Keratinocyte (primary cell): ENCODE measurements around the gene ATRNL1. TPM values are rescaled to one million over a fixed set of nuclear protein-coding genes. Genes with fewer than 3 reads are reported as not detected.

ENCODE experiments used
- DNase-seq: peaks from one replicate; pipeline ENCODE4 v3.0.0-alpha.2; 2011; ENCODE audit warnings: low read depth, missing footprints, low spot score
- FAIRE-seq: peaks from 2 replicates; lab custom pipeline; 2011; peaks lifted over from hg19 to GRCh38; lab: Jason Lieb, UNC
- H2AFZ ChIP-seq: 2 replicates; pipeline ENCODE4 v1.6.0; 2012; ENCODE audit warnings: low read length, control low read depth, inconsistent platforms; ENCODE audit not compliant: control insufficient read depth
- H3K27ac ChIP-seq: 2 replicates; pipeline ENCODE4 v1.5.1; 2011; ENCODE audit warnings: low read length; ENCODE audit not compliant: control insufficient read depth, insufficient read depth
- H3K27me3 ChIP-seq: 3 replicates; pipeline ENCODE4 v1.6.0; 2011; ENCODE audit warnings: low read length; ENCODE audit not compliant: control insufficient read depth, insufficient read depth; ENCODE audit errors: extremely low read depth
- H3K36me3 ChIP-seq, 2 experiments: 2 replicates in 1 of 2; 3 replicates in 1 of 2; pipeline ENCODE4 v1.5.1; 2011; ENCODE audit warnings: low read length in 2 of 2, mild to moderate bottlenecking in 1 of 2; ENCODE audit not compliant: control insufficient read depth in 2 of 2, insufficient read depth in 2 of 2; ENCODE audit errors: extremely low read depth in 1 of 2
- H3K4me1 ChIP-seq: 3 replicates; pipeline ENCODE4 v1.5.1; 2011; ENCODE audit warnings: low read length; ENCODE audit not compliant: control insufficient read depth, insufficient read depth; ENCODE audit errors: extremely low read depth
- H3K4me2 ChIP-seq: 3 replicates; pipeline ENCODE4 v1.6.0; 2011; ENCODE audit warnings: low read depth, low read length; ENCODE audit not compliant: control insufficient read depth, insufficient read depth; ENCODE audit errors: extremely low read depth
- H3K4me3 ChIP-seq, 3 experiments: fragments of 200-600 bp in 1 of 3; sonication (generic) in 1 of 3; 2 replicates in 2 of 3; 3 replicates in 1 of 3; pipeline ENCODE4 v1.5.1; 2011 to 2016; ENCODE audit warnings: low read length in 3 of 3, mild to moderate bottlenecking in 3 of 3, control low read depth in 2 of 3, inconsistent platforms in 1 of 3, low read depth in 1 of 3, mixed read lengths in 1 of 3, mixed run types in 1 of 3, moderate library complexity in 1 of 3; ENCODE audit not compliant: control insufficient read depth in 2 of 3, insufficient read depth in 2 of 3; ENCODE audit errors: extremely low read depth in 1 of 3
- H3K79me2 ChIP-seq: 2 replicates; pipeline ENCODE4 v1.6.0; 2012; ENCODE audit warnings: low read length; ENCODE audit not compliant: control insufficient read depth, insufficient read depth
- H3K9ac ChIP-seq: 3 replicates; pipeline ENCODE4 v1.6.0; 2011; ENCODE audit warnings: low read length; ENCODE audit not compliant: control insufficient read depth, insufficient read depth; ENCODE audit errors: extremely low read depth
- H3K9me1 ChIP-seq: 3 replicates; pipeline ENCODE4 v1.6.0; 2011; ENCODE audit warnings: low read length; ENCODE audit not compliant: control insufficient read depth, insufficient read depth; ENCODE audit errors: extremely low read depth
- H3K9me3 ChIP-seq: 2 replicates; pipeline ENCODE4 v1.5.1; 2012; ENCODE audit warnings: low read depth, low read length; ENCODE audit not compliant: control insufficient read depth
- H4K20me1 ChIP-seq: 3 replicates; pipeline ENCODE4 v1.6.0; 2011; ENCODE audit warnings: low read length; ENCODE audit not compliant: control insufficient read depth, insufficient read depth; ENCODE audit errors: extremely low read depth
- EZH2 ChIP-seq: IDR thresholded peaks from one replicate; pipeline ENCODE4 v1.6.1; 2012; ENCODE audit warnings: inconsistent platforms, mild to moderate bottlenecking, low read length, moderate library complexity
- dilution Hi-C: fragments of 300-500 bp; cut with MboI; formaldehyde crosslinking; loops from one replicate; pipeline ENCODE4 v1.7.0; 2020; ENCODE audit warnings: low sequenced_read_pairs; ENCODE audit not compliant: extremely low pct_ligation_motif_present
- polyA plus RNA-seq, 5 experiments: library from polyadenylated mRNA; depleted of rRNA in 3 of 5; stranded (reverse) in 3 of 5; stranded (forward) in 1 of 5; unstranded in 1 of 5; fragments of >200 nt; gene quantifications; 1 replicate in 1 of 5; 2 replicates in 3 of 5; 3 replicates in 1 of 5; pipeline versions ENCODE4 v1.2.1 to v1.2.3, GENCODE V29; 2011 to 2012; ENCODE audit warnings: missing spikeins in 2 of 5, low read depth in 1 of 5, low replicate concordance in 1 of 5
- TF ChIP-seq, protein P1 (sequence below), 3 experiments: IDR thresholded peaks in 1 of 3; conservative IDR thresholded peaks in 1 of 3; optimal IDR thresholded peaks in 1 of 3; 2 replicates in 2 of 3; 3 replicates in 1 of 3; pipeline versions ENCODE3 to v1.5.1; 2011; ENCODE audit warnings: low read length in 3 of 3, mild to moderate bottlenecking in 3 of 3, moderate library complexity in 2 of 3, control low read depth in 1 of 3, inconsistent platforms in 1 of 3; ENCODE audit not compliant: insufficient read depth in 2 of 3; ENCODE audit errors: extremely low read depth in 1 of 3

The ATRNL1 gene
- polyA plus RNA-seq, 1 donor (not counting 4 experiments of a cell fraction or from before 2014, with no cell fraction given) = 0.07 TPM

DNA sequence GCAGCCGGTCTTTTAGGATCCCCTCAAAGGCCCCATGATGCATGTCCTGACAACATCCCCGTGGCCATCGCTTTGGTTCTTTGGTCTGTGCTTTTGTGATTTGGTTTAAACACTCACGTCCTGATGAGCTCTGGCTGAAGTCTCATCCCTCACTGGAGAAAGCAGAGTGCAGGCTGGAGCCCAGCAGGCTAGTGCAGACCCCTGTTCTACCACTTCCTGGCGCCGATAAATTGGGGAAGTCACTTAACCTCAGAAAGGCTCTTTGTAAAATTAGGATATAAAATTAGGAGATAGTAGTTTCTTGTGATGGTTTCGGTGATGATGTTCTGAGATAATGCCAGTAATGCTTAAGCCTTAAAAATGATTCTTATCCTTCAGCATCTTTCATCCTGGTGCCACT lies 872.2 kb downstream of the ATRNL1 start:
- Histone ChIP-seq H3K27me3 (no peaks in the 10 kb centered on the region), H3K36me3 (no peaks in the 10 kb centered on the region), H3K79me2 (no peaks in the 10 kb centered on the region), H3K9me3 (no peaks in the 10 kb centered on the region), H4K20me1 (no peaks in the 10 kb centered on the region), H3K4me1 (no peaks in the 10 kb centered on the region), H3K4me2 (no peak overlapping the region), H3K27ac (no peak overlapping the region), H2AFZ (no peak overlapping the region), H3K4me3 (no peak overlapping the region), H3K9me1 (no peaks in the 10 kb centered on the region), H3K9ac (no peak overlapping the region)
- DNase-seq = no peak
- TF ChIP-seq EZH2 = no peak
- TF ChIP-seq, protein P1, sequence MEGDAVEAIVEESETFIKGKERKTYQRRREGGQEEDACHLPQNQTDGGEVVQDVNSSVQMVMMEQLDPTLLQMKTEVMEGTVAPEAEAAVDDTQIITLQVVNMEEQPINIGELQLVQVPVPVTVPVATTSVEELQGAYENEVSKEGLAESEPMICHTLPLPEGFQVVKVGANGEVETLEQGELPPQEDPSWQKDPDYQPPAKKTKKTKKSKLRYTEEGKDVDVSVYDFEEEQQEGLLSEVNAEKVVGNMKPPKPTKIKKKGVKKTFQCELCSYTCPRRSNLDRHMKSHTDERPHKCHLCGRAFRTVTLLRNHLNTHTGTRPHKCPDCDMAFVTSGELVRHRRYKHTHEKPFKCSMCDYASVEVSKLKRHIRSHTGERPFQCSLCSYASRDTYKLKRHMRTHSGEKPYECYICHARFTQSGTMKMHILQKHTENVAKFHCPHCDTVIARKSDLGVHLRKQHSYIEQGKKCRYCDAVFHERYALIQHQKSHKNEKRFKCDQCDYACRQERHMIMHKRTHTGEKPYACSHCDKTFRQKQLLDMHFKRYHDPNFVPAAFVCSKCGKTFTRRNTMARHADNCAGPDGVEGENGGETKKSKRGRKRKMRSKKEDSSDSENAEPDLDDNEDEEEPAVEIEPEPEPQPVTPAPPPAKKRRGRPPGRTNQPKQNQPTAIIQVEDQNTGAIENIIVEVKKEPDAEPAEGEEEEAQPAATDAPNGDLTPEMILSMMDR (optimal IDR thresholded peaks at IDR 0.05 in 1 of 3, IDR thresholded peaks at IDR 0.05 in 1 of 3, conservative IDR thresholded peaks at IDR 0.05 in 1 of 3; ENCODE audit: extremely low read depth in 1 of 3, insufficient read depth in 2 of 3, low read length in 3 of 3) = no peak
- dilution Hi-C loops = no loop called here
- FAIRE-seq = no peak

DNA sequence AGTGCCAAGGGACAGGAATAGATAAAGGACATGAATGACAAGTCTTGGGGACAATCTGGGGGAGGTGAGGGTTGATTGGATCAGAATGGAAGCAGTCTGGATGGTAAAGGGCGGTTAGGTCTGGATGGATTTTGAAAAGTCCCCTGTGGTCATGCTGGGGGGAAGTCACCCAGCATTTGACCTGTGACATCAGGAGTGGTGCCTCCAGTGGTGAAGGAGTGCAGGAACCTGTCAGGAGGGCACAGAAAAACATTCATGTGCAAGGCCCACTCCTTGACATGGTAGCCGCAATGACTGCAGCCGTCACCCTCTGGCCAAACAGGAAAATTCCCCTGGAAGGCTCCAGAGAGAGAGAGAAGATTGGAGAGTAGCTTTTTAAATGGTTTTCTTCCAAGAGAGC lies 875.1 kb downstream of the ATRNL1 start:
- FAIRE-seq = no peak
- H3K9me1 ChIP-seq = no peaks in the 10 kb centered on the region
- no peak for TF ChIP-seq EZH2
- TF ChIP-seq, protein P1 (optimal IDR thresholded peaks at IDR 0.05 in 1 of 3, IDR thresholded peaks at IDR 0.05 in 1 of 3, conservative IDR thresholded peaks at IDR 0.05 in 1 of 3; ENCODE audit: extremely low read depth in 1 of 3, insufficient read depth in 2 of 3, low read length in 3 of 3) = no peak
- H3K4me3 ChIP-seq = no peak overlapping the region
- H3K27me3 ChIP-seq = no peaks in the 10 kb centered on the region
- no peaks in the 10 kb centered on the region for H3K79me2 ChIP-seq
- H3K27ac ChIP-seq = no peak overlapping the region
- H3K36me3 ChIP-seq = no peaks in the 10 kb centered on the region
- H3K9me3 ChIP-seq = no peaks in the 10 kb centered on the region
- no peaks in the 10 kb centered on the region for H3K4me1 ChIP-seq
- no peak for DNase-seq
- no peak overlapping the region for H3K9ac ChIP-seq
- no peaks in the 10 kb centered on the region for H4K20me1 ChIP-seq
- no peak overlapping the region for H3K4me2 ChIP-seq
- dilution Hi-C loops = no loop called here
- no peak overlapping the region for H2AFZ ChIP-seq
